H1 (cell line): ENCODE measurements around the gene MAGOHB. TPM values are rescaled to one million over a fixed set of nuclear protein-coding genes. Genes with fewer than 3 reads are reported as not detected.

Experiments
- CTCF ChIA-PET: fragments of 300-600 bp; sonication (Branson Sonifier 250); formaldehyde crosslinking; loops from one replicate; lab custom pipeline; 2021; ENCODE audit not compliant: partially characterized antibody; lab: Charles Lee
- POLR2A ChIA-PET: fragments of 300-600 bp; sonication (Branson Sonifier 250); formaldehyde crosslinking; loops from one replicate; lab custom pipeline; 2021; ENCODE audit warnings: inconsistent platforms; ENCODE audit not compliant: partially characterized antibody; lab: Charles Lee
- DNase-seq, 2 experiments: peaks; one replicate each; pipeline versions ENCODE4 v3.0.0 to v3.0.0-alpha.2; 2010 to 2022; ENCODE audit warnings: low spot score in 2 of 2, low read depth in 1 of 2, mixed read lengths in 1 of 2
- FAIRE-seq: peaks from 2 replicates; lab custom pipeline; 2011; peaks lifted over from hg19 to GRCh38; lab: Jason Lieb, UNC
- H2AFZ ChIP-seq: 2 replicates; pipeline ENCODE4 v1.8.1; 2012; ENCODE audit warnings: low read length, inconsistent platforms
- H2AK5ac ChIP-seq: 2 replicates; pipeline ENCODE4 v1.6.1; 2013; ENCODE audit warnings: low read depth, low read length
- H2BK120ac ChIP-seq: replicated peaks from 2 replicates; pipeline ENCODE3; 2013; ENCODE audit warnings: low read depth, low read length, inconsistent platforms
- H2BK12ac ChIP-seq: 2 replicates; pipeline ENCODE4 v1.6.1; 2013; ENCODE audit warnings: low read depth, low read length
- H2BK15ac ChIP-seq: 2 replicates; pipeline ENCODE4 v1.6.1; 2013; ENCODE audit warnings: low read length
- H2BK20ac ChIP-seq: 2 replicates; pipeline ENCODE4 v1.6.1; 2013; ENCODE audit warnings: low read length
- H2BK5ac ChIP-seq: 2 replicates; pipeline ENCODE4 v1.6.1; 2013; ENCODE audit warnings: low read depth, low read length
- H3K14ac ChIP-seq: 2 replicates; pipeline ENCODE4 v1.6.1; 2013; ENCODE audit warnings: inconsistent platforms; ENCODE audit not compliant: insufficient read length
- H3K18ac ChIP-seq: 2 replicates; pipeline ENCODE4 v1.6.1; 2013; ENCODE audit warnings: low read length; ENCODE audit errors: extremely low read depth
- H3K23ac ChIP-seq: 2 replicates; pipeline ENCODE4 v1.6.1; 2013; ENCODE audit warnings: inconsistent platforms; ENCODE audit not compliant: insufficient read length
- H3K23me2 ChIP-seq: 2 replicates; pipeline ENCODE4 v1.6.1; 2013; ENCODE audit warnings: low read depth, low read length
- H3K27ac ChIP-seq: 2 replicates; pipeline ENCODE4 v1.6.1; 2011; ENCODE audit warnings: low read depth, low read length, inconsistent platforms
- H3K27me3 ChIP-seq, 4 experiments: replicated peaks in 1 of 4; 1 replicate in 1 of 4; 2 replicates in 3 of 4; pipeline versions ENCODE4 v1.6.1 to v1.8.1; 2011 to 2013; ENCODE audit warnings: low read length in 3 of 4, mild to moderate bottlenecking in 3 of 4, inconsistent platforms in 2 of 4, mixed read lengths in 2 of 4, moderate library complexity in 1 of 4; ENCODE audit not compliant: control insufficient read depth in 3 of 4, insufficient read depth in 3 of 4; ENCODE audit errors: extremely low read depth in 1 of 4
- H3K36me3 ChIP-seq, 4 experiments: 2 replicates each; pipeline versions ENCODE4 v1.6.1 to v1.8.1; 2011 to 2013; ENCODE audit warnings: mild to moderate bottlenecking in 4 of 4, low read length in 3 of 4, moderate library complexity in 2 of 4, control low read depth in 1 of 4, inconsistent platforms in 1 of 4; ENCODE audit not compliant: insufficient read depth in 4 of 4, control insufficient read depth in 2 of 4
- H3K4ac ChIP-seq: replicated peaks from 2 replicates; pipeline ENCODE3; 2013; ENCODE audit warnings: low read length, low read depth, mixed read lengths, inconsistent platforms; ENCODE audit not compliant: insufficient read length
- H3K4me1 ChIP-seq, 4 experiments: replicated peaks in 1 of 4; 1 replicate in 1 of 4; 2 replicates in 3 of 4; pipeline versions ENCODE4 v1.6.1 to v1.8.1; 2011 to 2013; ENCODE audit warnings: low read length in 3 of 4, inconsistent platforms in 2 of 4, mixed read lengths in 1 of 4; ENCODE audit not compliant: insufficient read depth in 4 of 4, control insufficient read depth in 3 of 4
- H3K4me2 ChIP-seq, 2 experiments: 2 replicates each; pipeline versions ENCODE4 v1.6.1 to v1.8.1; 2011 to 2013; ENCODE audit warnings: low read depth in 2 of 2, low read length in 2 of 2, control low read depth in 1 of 2, inconsistent platforms in 1 of 2, mild to moderate bottlenecking in 1 of 2; ENCODE audit not compliant: insufficient read depth in 1 of 2
- H3K4me3 ChIP-seq, 4 experiments: fragments of 200-600, 300-600 bp in 1 of 4; sonication (generic), shearing (Covaris generic), sonication (Bioruptor Twin) in 1 of 4; 2 replicates each; pipeline versions ENCODE4 v1.5.1 to v1.8.1; 2011 to 2016; ENCODE audit warnings: low read length in 4 of 4, low read depth in 3 of 4, control low read depth in 2 of 4, inconsistent platforms in 2 of 4, mild to moderate bottlenecking in 2 of 4, mixed read lengths in 1 of 4, moderate library complexity in 1 of 4; ENCODE audit not compliant: insufficient read depth in 2 of 4; ENCODE audit errors: extremely low read depth in 1 of 4
- H3K56ac ChIP-seq: replicated peaks from 2 replicates; pipeline ENCODE3; 2013; ENCODE audit warnings: low read depth, mild to moderate bottlenecking, mixed read lengths, low read length, inconsistent platforms; ENCODE audit not compliant: insufficient read length
- H3K79me1 ChIP-seq: 2 replicates; pipeline ENCODE4 v1.6.1; 2013; ENCODE audit warnings: low read depth, low read length, control low read depth
- H3K79me2 ChIP-seq, 2 experiments: 2 replicates each; pipeline versions ENCODE4 v1.6.1 to v1.8.1; 2012 to 2013; ENCODE audit warnings: low read length in 2 of 2, mild to moderate bottlenecking in 2 of 2, inconsistent platforms in 1 of 2; ENCODE audit not compliant: insufficient read depth in 2 of 2, control insufficient read depth in 1 of 2
- H3K9ac ChIP-seq, 4 experiments: replicated peaks in 1 of 4; 1 replicate in 1 of 4; 2 replicates in 3 of 4; pipeline versions ENCODE4 v1.6.1 to v1.8.1; 2011 to 2013; ENCODE audit warnings: low read depth in 3 of 4, low read length in 3 of 4, control low read depth in 2 of 4, mild to moderate bottlenecking in 2 of 4, moderate library complexity in 2 of 4, inconsistent platforms in 1 of 4; ENCODE audit errors: extremely low read depth in 1 of 4
- H3K9me3 ChIP-seq, 2 experiments: 2 replicates each; pipeline versions ENCODE4 v1.6.1 to v1.8.1; 2012 to 2013; ENCODE audit warnings: mild to moderate bottlenecking in 2 of 2, moderate library complexity in 2 of 2, control low read depth in 1 of 2, inconsistent platforms in 1 of 2, low read depth in 1 of 2, low read length in 1 of 2, mixed read lengths in 1 of 2; ENCODE audit not compliant: insufficient read depth in 2 of 2
- H4K20me1 ChIP-seq, 2 experiments: replicated peaks in 1 of 2; 2 replicates each; pipeline versions ENCODE3 to v1.8.1; 2011 to 2013; ENCODE audit warnings: inconsistent platforms in 2 of 2, low read length in 2 of 2, mild to moderate bottlenecking in 1 of 2; ENCODE audit not compliant: insufficient read depth in 2 of 2, control insufficient read depth in 1 of 2
- H4K5ac ChIP-seq: 2 replicates; pipeline ENCODE4 v1.6.1; 2013; ENCODE audit warnings: low read length, low read depth, mixed read lengths, inconsistent platforms; ENCODE audit not compliant: insufficient read length
- H4K8ac ChIP-seq: 2 replicates; pipeline ENCODE4 v1.8.0; 2013; ENCODE audit warnings: mild to moderate bottlenecking, moderate library complexity, low read length, inconsistent platforms; ENCODE audit not compliant: insufficient read depth; ENCODE audit errors: extremely low read depth
- H4K91ac ChIP-seq: replicated peaks from 2 replicates; pipeline ENCODE3; 2013; ENCODE audit warnings: low read length, mixed read lengths, inconsistent platforms; ENCODE audit not compliant: insufficient read length
- POLR2AphosphoS5 ChIP-seq: IDR thresholded peaks from 2 replicates; pipeline ENCODE4 v1.6.1; 2011; ENCODE audit warnings: low read depth, low read length
- RNF2 ChIP-seq: fragments of 200-900, 300-1000 bp; sonication (generic); IDR thresholded peaks from 2 replicates; pipeline ENCODE4 v1.7.1; 2016; ENCODE audit warnings: borderline replicate concordance, low read depth, mild to moderate bottlenecking, antibody characterized with exemption, low read length; ENCODE audit not compliant: poor library complexity, severe bottlenecking; ENCODE audit errors: missing control alignments
- SP2 ChIP-seq: IDR thresholded peaks from 2 replicates; pipeline ENCODE4 v1.6.1; 2012; ENCODE audit warnings: mild to moderate bottlenecking, low read length, inconsistent platforms
- WGBS, 2 experiments: shearing (Covaris generic) in 1 of 2; methylation state at CpG; one replicate each; pipeline versions ENCODE4 v1.1.6 to v1.1.7; 2013 to 2015; ENCODE audit warnings: low lambda C conversion rate in 2 of 2, mixed read lengths in 2 of 2, inconsistent platforms in 1 of 2, low coverage in 1 of 2, missing lambda C conversion rate in 1 of 2; ENCODE audit not compliant: insufficient replicate concordance in 2 of 2, insufficient coverage in 1 of 2, insufficient read length in 1 of 2; ENCODE audit errors: extremely low coverage in 1 of 2, missing lambda C conversion rate in 1 of 2; 5-methylcytosine and 5-hydroxymethylcytosine counted together
- polyA plus RNA-seq, 7 experiments: library from polyadenylated mRNA; depleted of rRNA in 3 of 7; stranded (reverse) in 5 of 7; unstranded in 2 of 7; fragments of >200 nt in 5 of 7; fragments of 200-250 nt in 2 of 7; gene quantifications; 1 replicate in 5 of 7; 2 replicates in 1 of 7; 4 replicates in 1 of 7; pipeline versions ENCODE4 v1.2.1 to v1.2.3, GENCODE V29; 2011 to 2013; ENCODE audit warnings: missing spikeins in 2 of 7, mixed read lengths in 2 of 7
- total RNA-seq: library from RNA; stranded (reverse); fragmentation: NEBNext Ultra II Directional; extraction: Animal tissue kit (Norgen Biotek cat#: 25700); gene quantifications from 2 replicates; pipeline ENCODE4 v1.2.1, GENCODE V29; 2021

Gene MAGOHB
- total and polyA plus RNA-seq, 2 of the 8 experiments (the other 6 are each of a cell fraction or from before 2014, with no cell fraction given): 21.5 to 53.7 TPM

- Histone ChIP-seq H3K56ac (no peak overlapping the region), H3K23ac (no peak overlapping the region), H3K4me2 (peak overlapping the region; percentile 68 to 96), H3K4ac (no peak overlapping the region), H3K79me2 (peaks cover 3 to 27% of the 10 kb centered on the region in 2 experiments; a peak in 3 of 4 replicates), H4K5ac (no peak overlapping the region), H4K20me1 (no peaks in the 10 kb centered on the region), H3K27me3 (no peaks in the 10 kb centered on the region), H3K79me1 (no peaks in the 10 kb centered on the region), H2BK12ac (no peak overlapping the region), H2BK15ac (no peak overlapping the region), H3K23me2 (peaks cover 3% of the 10 kb centered on the region), H4K91ac (no peak overlapping the region), H2BK20ac (no peak overlapping the region), H3K4me3 (peak overlapping the region in 3 of 4 experiments; percentile 92 to 96 (median 94); a peak in 6 of 8 replicates), H4K8ac (no peak overlapping the region)
- WGBS, 2 experiments: 91% methylated on average over 6 of the region's 6 CpGs; no CpG with 5 or more reads in 1 of the 2 experiments
- ChIA-PET POLR2A (interaction anchor here (1.3 to 2.7 kb wide), 4 partner anchors 10 to 110 kb away, joined by 3 to 12 read pairs (median 4); no protein-coding TSS in a partner anchor), CTCF (interaction anchor here (1.0 kb wide), 1 partner anchor 59 kb away, joined by 3 read pairs; no protein-coding TSS in a partner anchor)
- FAIRE-seq: no peak
- TF ChIP-seq POLR2AphosphoS5 (peak; percentile 47; the same call in 1 of the 2 replicates), SP2 (no peak), RNF2 (no peak)
- TF ChIP-seq, all 59 proteins: peak for 1
- Histone ChIP-seq H2BK120ac (no peak overlapping the region), H3K9me3 (no peaks in the 10 kb centered on the region), H3K4me1 (peaks cover 0 to 3% (median 0%) of the 10 kb centered on the region in 4 experiments; a peak in 2 of 7 replicates), H2AFZ (no peak overlapping the region), H2AK5ac (no peak overlapping the region), H2BK5ac (no peak overlapping the region), H3K9ac (peak overlapping the region in 1 of 4 experiments; percentile 7; a peak in 1 of 7 replicates), H3K36me3 (peaks cover 0 to 47% (median 14%) of the 10 kb centered on the region in 4 experiments; a peak in 6 of 8 replicates), H3K14ac (no peak overlapping the region), H3K18ac (no peak overlapping the region), H3K27ac (no peak overlapping the region)
- no peak for DNase-seq
Measured at GRCh38 chr12:10612110-10612509, 1.3 kb downstream of the MAGOHB start.
